Thoracic aorta (tissue), 2 donors: ENCODE results near the gene SYPL2. TPM values are rescaled to one million over a fixed set of nuclear protein-coding genes. Genes with fewer than 3 reads are reported as not detected.
"Not testable (repeated sequence)": the region's sequence is repeated elsewhere in the genome, so short reads cannot be mapped to it uniquely, and the experiment has no call there.

Experiments
- ATAC-seq: fragments of 150-250 bp; one replicate; pipeline ENCODE4 v1.8.0; 2017; ENCODE audit warnings: low read depth; ENCODE audit not compliant: insufficient number of reproducible peaks, low FRiP score
- DNase-seq: peaks from one replicate; pipeline ENCODE4 v3.0.0-alpha.2; 2020; ENCODE audit warnings: low spot score
- H3K27ac ChIP-seq, 2 donors: fragments of 200-600 bp; sonication (generic); 1 replicate in 1 of 2; 2 replicates in 1 of 2; pipeline ENCODE4 v1.5.1; 2016; ENCODE audit warnings: mild to moderate bottlenecking in 2 of 2, moderate library complexity in 2 of 2
- H3K27me3 ChIP-seq: fragments of 200-600 bp; sonication (generic); replicated peaks from 2 replicates; pipeline ENCODE4 v1.6.0; 2016; ENCODE audit warnings: mild to moderate bottlenecking; ENCODE audit not compliant: insufficient read depth
- H3K36me3 ChIP-seq: fragments of 200-600 bp; sonication (generic); one replicate; pipeline ENCODE4 v1.5.1; 2016
- H3K4me1 ChIP-seq, 2 donors: fragments of 200-600 bp; sonication (generic); 1 replicate in 1 of 2; 2 replicates in 1 of 2; pipeline versions ENCODE4 v1.5.1 to v1.6.0; 2016; ENCODE audit warnings: low read depth in 2 of 2, mild to moderate bottlenecking in 1 of 2; ENCODE audit not compliant: control insufficient read depth in 1 of 2
- H3K4me3 ChIP-seq: fragments of 200-600 bp; sonication (generic); 2 replicates; pipeline ENCODE4 v1.5.1; 2016; ENCODE audit warnings: mild to moderate bottlenecking
- H3K9me3 ChIP-seq: fragments of 200-600 bp; sonication (generic); 2 replicates; pipeline ENCODE4 v1.5.1; 2016
- total RNA-seq, 2 donors: library from RNA; depleted of rRNA; stranded (reverse); fragments of >200 nt; gene quantifications; one replicate each; pipeline versions ENCODE4 v1.1.0 to v1.2.3, GENCODE V29; 2016
- TF ChIP-seq, protein P1 (sequence below): fragments of 200-600 bp; sonication (generic); IDR thresholded peaks from one replicate; pipeline ENCODE4 v1.5.1; 2019; ENCODE audit warnings: antibody characterized with exemption

SYPL2 gene
- total RNA-seq, 2 donors from 2014 or later: 4.2 to 6.1 TPM

DNA sequence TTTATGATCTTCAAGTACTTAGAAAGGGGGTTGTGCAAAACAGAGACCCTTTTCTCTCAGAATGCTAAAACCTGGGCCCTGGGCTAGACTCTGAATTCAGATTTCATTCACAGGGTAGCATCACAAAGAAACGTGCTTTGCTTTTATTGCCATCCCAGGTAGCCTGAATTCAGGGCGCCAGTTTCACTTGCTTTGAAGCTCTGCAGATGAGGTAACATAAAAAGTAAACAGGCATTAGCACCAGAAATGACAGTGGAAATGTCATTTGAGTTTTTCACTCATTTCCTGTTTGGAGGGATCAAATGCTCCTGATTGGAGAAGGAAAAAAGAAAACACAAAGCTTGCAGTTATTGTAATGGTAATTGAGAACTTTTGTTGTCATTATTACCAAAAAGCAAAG, 2.6 kb downstream of the SYPL2 start:
- H3K36me3 ChIP-seq: no peaks in the 10 kb centered on the region
- H3K4me1 ChIP-seq: peaks cover 0 to 11% of the 10 kb centered on the region in 2 donors
- DNase-seq (no peak), ATAC-seq (no peak)
- TF ChIP-seq, protein P1, sequence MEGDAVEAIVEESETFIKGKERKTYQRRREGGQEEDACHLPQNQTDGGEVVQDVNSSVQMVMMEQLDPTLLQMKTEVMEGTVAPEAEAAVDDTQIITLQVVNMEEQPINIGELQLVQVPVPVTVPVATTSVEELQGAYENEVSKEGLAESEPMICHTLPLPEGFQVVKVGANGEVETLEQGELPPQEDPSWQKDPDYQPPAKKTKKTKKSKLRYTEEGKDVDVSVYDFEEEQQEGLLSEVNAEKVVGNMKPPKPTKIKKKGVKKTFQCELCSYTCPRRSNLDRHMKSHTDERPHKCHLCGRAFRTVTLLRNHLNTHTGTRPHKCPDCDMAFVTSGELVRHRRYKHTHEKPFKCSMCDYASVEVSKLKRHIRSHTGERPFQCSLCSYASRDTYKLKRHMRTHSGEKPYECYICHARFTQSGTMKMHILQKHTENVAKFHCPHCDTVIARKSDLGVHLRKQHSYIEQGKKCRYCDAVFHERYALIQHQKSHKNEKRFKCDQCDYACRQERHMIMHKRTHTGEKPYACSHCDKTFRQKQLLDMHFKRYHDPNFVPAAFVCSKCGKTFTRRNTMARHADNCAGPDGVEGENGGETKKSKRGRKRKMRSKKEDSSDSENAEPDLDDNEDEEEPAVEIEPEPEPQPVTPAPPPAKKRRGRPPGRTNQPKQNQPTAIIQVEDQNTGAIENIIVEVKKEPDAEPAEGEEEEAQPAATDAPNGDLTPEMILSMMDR: no peak
- H3K4me3 ChIP-seq: no peak overlapping the region
- H3K27ac ChIP-seq: no peak overlapping the region
- H3K9me3 ChIP-seq: no peaks in the 10 kb centered on the region
- H3K27me3 ChIP-seq: no peaks in the 10 kb centered on the region

GRCh38 chr1:109470245-109470644, 3.9 kb downstream of the SYPL2 start:
- DNase-seq: no peak
- no peak for ATAC-seq
- Histone ChIP-seq H3K4me3 (no peak overlapping the region), H3K36me3 (no peaks in the 10 kb centered on the region), H3K27me3 (no peaks in the 10 kb centered on the region), H3K9me3 (no peaks in the 10 kb centered on the region), H3K4me1 (peaks cover 0 to 11% of the 10 kb centered on the region in 2 donors), H3K27ac (no peak overlapping the region)
- TF ChIP-seq, protein P1: no peak

DNA sequence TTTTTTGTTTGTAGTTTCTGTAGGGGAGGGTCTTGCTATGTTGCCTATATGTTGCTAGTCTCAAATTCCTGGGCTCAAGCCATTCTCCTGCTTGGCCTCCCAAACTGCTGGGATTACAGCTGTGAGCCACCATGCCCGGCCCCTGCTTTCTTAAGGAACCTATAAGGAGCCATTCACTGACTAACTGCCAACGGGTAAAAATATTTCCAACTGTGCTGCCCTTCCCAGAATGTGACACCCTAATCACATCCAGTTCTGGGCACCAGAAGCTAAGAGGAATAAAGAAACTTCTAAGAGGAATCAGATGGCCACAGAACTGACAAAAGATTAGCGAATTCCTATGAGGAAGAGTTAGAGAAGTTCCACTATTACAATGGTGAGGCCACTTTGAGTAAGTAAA, 6.4 kb downstream of the SYPL2 start:
- DNase-seq (no peak), ATAC-seq (no peak)
- peaks cover 3% of the 10 kb centered on the region for H3K36me3 ChIP-seq
- H3K27ac ChIP-seq: no peak overlapping the region
- H3K4me3 ChIP-seq: no peak overlapping the region
- no peaks in the 10 kb centered on the region for H3K9me3 ChIP-seq
- H3K4me1 ChIP-seq: peaks cover 0 to 5% of the 10 kb centered on the region in 2 donors
- H3K27me3 ChIP-seq: no peaks in the 10 kb centered on the region
- TF ChIP-seq, protein P1: no peak

DNA sequence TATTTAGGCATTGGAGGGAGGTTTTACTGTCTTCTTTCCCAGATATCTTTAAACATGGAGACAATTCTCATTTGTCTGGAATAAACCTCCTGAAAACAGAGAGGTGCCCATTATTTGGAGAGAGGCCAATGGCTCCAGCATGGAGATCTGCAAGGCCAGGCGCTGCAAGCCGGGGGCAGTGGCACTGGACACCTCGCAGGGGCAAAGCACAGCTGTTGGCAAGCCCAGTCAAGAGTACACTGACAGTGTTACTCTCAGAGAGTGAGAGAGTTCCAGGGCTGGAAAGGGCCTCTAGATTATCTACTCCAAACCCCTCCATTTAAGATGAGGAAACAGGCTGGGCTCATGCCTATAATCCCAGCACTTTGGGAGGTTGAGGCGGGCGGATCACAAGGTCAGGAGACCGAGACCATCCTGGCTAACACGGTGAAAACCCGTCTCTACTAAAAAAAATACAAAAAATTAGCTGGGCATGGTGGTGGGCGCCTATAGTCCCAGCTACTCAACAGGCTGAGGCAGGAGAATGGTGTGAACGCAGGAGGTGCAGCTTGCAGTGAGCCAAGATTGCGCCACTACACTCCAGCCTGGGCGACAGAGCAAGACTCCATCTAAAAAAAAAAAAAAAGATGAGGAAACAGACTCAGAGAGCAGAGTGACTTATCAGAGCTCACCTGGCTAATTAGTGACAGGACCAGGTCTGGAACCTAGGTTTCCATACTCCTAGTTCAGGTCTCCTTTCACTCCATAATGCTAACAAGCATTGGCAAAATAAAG, 7.1 kb downstream of the SYPL2 start:
- ATAC-seq, DNase-seq, H3K27ac ChIP-seq, H3K27me3 ChIP-seq, H3K4me3 ChIP-seq, H3K9me3 ChIP-seq, H3K36me3 ChIP-seq, H3K4me1 ChIP-seq: not testable (repeated sequence)

- H3K27me3 ChIP-seq: no peaks in the 10 kb centered on the region
- DNase-seq (no peak), ATAC-seq (no peak)
- no peak overlapping the region for H3K4me3 ChIP-seq
- H3K4me1 ChIP-seq: no peaks in the 10 kb centered on the region
- H3K27ac ChIP-seq: no peak overlapping the region
- H3K36me3 ChIP-seq: peaks cover 3% of the 10 kb centered on the region
- H3K9me3 ChIP-seq: no peaks in the 10 kb centered on the region
- TF ChIP-seq, protein P1: no peak
These were observed 8.4 kb downstream of the SYPL2 start for GRCh38 chr1:109474697-109475096.

- H3K4me1 ChIP-seq: no peaks in the 10 kb centered on the region
- no peak for DNase-seq
- H3K27me3 ChIP-seq: no peaks in the 10 kb centered on the region
- H3K36me3 ChIP-seq: peaks cover 3% of the 10 kb centered on the region
- H3K4me3 ChIP-seq: no peak overlapping the region
- H3K27ac ChIP-seq: no peak overlapping the region
- H3K9me3 ChIP-seq: no peaks in the 10 kb centered on the region
- no peak for ATAC-seq
- TF ChIP-seq, protein P1: no peak
These were observed 8.9 kb downstream of the SYPL2 start for GRCh38 chr1:109475261-109475660.
